ENCODE data around the gene IFNAR1.
"Not testable (repeated sequence)": the region's sequence is repeated elsewhere in the genome, so short reads cannot be mapped to it uniquely, and the experiment has no call there.

IFNAR1 gene

DNA sequence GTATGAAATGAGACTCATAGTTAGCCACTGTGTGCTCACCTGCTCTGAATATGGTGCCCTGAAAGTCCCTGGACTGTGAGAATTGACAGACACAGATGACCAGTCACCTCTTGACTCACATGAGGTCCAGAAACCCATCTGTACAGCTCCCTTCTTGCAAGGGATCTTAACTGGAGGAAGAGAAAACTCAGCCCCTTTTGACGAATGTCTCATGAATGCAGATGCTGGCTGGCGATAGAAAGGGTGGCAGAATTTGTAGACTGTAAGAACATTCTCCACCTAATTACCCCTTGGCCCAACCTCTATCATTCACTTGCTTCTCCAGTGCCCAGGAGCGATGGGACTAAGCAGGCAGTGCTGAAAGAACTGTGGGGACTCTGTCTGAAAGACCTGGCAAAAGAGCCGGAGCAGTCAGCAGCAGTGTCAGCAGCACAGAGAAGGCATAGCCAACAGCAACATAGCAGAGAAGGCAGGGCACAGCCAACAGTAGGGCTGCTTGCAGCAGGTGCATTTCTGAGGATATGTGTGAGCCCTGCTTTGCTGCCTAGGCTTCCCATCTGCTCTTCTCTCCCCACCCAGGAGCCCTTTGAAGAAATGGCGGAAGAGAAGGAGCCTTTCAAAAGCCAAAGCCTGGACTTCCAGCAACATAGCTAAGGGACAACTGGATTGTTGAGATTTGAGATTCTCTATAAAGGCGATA is 52.6 kb downstream of the IFNAR1 start:
- no peak for DNase-seq (ENCODE audit: low read depth in 2 of 2)

DNA sequence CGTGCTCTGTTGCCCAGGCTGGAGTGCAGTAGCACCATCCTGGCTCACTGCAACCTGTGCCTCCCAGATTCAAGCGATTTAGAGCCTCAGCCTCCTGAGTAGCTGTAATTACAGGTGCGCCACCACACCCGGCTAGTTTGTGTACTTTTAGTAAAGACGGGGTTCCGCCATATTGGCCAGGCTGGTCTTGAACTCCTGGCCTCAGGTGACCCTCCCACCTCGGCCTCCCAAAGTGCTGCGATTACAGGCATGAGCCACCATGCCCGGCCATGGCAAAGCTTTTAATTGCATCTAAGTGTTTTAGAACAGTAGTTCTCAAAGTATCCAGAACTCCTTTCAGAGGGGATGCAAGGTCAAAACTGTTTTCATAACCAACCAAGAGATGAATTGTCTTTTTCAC is 53.3 kb downstream of the IFNAR1 start:
- no peak for DNase-seq (ENCODE audit: low read depth in 2 of 2)

DNA sequence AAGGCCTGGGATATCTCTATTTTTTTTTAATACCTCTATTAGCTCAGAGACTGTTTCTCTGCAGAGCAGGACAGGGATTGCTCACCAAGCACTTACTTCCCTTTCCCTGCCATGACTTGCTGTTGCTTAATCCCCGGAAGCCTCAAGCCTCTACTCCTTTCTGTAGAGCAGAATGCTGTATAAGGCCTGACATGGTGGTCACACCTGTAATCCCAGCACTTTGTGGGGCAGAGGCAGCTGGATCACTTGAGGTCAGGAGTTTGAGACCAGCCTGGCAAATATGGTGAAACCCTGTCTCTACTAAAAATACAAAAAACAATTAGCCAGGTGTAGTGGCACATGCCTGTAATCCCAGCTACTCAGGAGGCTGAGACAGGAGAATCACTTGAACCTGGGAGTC is 55.2 kb downstream of the IFNAR1 start:
- DNase-seq (ENCODE audit: low read depth in 2 of 2) = not testable (repeated sequence)

DNA sequence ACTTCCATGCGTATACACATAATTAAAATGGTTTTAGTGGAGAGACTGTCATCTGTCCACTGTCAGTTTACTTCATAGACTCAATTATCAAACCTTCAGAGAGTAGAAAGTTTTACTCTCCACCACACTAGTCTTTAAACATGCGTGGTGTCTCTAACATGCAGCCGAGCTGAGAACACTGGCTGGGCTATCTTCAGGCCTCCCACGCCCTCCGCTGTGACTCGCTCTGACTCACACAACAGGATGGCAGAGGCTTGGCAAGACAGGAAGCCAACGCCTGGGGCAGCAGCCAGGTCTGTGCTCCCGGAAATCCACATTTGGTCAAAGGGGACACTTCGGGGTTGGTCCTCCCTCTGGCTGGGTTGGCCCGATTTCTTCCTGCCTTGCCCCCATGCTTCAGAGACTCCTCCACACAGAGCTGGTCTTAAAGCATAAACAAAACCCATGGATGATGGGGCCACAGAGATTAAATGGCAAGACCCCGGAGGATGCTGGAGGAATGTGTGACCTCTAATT is 55.8 kb downstream of the IFNAR1 start:
- peak; percentile 72 to 90 for DNase-seq (ENCODE audit: low read depth in 2 of 2)

DNA sequence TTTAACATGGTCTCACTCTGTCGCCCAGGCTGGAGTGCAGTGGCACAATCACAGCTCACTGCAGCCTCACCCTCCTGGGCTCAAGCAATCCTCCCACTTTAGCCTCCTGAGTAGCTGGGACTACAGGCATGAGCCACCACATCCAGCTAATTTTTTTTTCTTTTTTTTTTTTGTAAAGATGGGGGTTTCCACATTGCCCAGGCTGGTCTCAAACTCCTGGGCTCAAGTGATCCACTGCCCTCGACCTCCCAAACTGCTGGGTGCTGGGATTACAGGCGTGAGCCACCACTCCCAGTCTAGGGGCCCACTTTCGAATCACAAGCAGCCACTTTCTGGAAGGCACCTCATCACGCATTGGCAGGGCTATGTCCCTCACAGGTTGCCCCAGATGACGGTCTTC is 56.6 kb downstream of the IFNAR1 start:
- not testable (repeated sequence) for DNase-seq (ENCODE audit: low read depth in 2 of 2)

DNA sequence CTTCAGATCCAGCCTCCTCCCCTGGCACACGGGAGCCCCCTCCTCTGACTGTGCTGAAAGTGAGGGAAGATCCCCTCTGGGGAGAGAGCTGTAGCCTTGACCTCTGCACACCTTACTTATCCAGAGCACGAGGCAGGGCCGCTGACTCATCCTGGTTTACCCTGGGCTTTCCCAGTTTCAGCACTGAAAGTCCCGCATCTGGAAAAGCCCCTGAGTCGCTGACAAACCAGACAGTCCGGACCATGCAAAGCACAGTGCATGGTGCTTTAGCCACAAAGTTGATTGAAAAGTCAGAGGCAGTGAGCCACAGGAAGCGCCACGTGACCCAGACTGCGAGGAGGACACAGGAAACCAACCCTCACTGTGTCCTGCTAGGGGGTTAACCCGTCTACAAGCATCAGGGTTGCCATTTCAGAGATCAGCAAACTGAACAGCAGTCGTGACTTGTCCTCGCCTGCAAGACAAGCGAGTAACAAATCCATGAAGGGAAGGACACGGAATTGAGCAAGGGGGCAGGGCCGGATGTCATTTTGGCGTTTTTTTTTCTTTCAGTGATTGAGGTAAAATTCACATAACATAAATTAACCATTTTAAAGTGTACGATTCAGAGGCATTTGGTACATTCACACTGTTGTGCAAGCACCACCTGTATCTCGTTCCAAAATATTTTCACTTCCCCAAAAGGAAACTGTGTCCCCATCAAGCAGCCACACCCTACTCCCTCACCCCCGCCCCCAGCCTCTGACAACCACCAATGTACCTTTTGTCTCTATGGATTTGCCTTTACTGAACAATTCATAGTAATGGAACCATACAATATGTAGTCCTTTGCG is 58.5 kb downstream of the IFNAR1 start:
- peak; percentile 44 to 62 for DNase-seq (ENCODE audit: low read depth in 2 of 2)

DNA sequence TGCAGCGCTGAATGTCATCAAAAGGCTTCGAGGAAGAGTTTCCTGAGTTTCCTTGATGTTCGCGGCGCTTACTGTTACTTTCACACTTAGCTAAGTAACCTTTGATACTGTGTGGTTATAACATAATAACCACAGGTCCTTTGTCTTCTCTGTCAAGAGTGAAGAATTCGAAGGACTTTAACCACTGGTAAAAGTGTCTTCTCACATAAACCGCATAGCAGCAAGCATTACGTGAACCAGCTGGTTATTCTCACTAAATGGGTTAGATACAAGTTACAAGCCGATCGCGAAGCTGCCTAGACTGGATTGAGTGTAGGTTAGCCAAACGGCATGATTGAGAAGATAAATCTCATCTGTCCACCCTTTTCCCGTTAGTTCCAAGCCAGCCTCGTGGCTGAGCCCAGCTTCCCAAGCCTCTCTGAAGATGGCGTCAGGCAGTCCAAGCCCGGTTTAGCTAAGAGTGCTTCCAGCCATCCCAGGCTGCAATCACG is 60.1 kb downstream of the IFNAR1 start:
- DNase-seq (ENCODE audit: low read depth in 2 of 2) = no peak

DNA sequence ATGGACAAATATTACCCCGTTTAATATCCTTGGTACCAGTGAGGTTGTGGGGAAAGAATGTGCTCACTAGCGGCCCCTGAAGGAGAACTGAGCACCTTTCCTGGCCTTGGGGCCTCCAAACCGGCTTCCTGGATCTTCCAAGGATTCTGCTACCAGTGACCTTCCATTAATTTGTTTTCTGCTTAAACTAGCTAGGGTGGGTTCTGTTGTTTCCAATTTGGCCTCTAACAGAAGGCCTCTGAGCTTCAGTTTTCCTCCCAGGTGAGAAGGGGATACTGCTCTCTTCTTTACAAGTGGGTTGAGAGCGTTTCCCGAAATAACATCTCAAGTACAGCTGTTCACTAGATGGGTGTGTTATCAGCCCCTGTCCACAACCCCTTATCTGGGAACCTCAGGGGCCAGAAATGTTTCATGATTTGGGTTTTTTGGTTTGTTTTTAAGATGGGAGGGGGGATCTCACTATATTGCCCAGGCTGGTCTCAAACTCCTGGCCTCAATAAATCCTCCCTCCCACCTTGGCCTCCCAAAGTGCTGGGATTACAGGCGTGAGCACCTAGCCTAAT is 61.5 kb downstream of the IFNAR1 start:
- no peak for DNase-seq (ENCODE audit: low read depth in 2 of 2)

DNA sequence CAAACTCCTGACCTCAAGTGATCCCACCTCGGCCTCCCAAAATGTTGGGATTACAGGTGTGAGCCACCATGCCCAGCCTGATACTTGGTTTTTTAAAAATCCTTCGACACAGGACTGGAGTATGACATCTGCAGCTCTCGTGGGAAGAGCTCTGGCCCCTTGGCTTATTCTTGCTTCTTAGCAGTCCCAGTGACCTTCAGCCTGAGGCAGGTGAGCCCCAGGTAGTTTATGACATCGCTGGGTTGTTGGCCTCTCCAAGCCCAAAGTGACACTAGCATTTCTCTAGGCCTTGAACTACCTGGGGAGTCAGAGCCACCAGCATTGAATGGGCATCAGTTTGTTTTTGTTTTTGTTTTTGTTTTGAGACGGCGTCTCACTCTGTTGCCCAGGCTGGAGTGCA is 62.5 kb downstream of the IFNAR1 start:
- no peak for DNase-seq (ENCODE audit: low read depth in 2 of 2)

DNA sequence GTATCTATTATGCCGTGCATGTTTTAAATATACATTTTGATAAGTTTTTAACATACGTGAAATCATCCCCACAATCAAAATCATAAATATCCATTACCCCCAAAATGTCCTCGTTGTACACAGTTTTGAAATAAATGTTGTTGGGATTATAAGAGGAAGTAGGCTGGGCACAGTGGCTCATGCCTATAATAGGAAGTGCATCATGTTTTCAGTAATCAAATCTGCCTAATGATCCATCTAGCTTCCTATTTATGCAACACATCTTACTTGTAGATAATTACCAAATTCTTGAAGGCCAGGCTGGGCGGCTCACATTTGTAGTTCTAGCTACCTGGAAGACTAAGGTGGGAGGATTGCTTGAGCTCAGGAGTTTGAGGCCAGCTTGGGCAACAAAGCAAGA is 63.4 kb downstream of the IFNAR1 start:
- DNase-seq (ENCODE audit: low read depth in 2 of 2) = no peak

DNA sequence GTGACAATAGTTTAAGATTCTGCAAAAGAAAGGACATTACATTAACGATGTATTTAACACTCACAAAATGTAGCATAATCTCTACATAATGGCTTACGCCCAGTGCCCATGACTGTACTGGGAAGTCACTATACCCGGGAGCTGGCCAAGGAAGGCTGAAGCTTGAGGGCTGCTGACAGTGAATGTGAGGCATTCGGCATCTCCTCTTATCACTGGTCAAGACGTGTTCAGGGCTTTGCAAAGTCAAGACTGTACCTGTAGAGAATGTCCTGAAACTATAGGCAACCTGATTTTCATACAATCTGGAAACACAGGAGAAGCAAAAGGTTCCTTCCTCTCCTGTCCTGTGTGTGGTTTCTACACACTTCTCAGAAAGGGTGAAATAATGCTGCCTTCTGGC is 65.7 kb downstream of the IFNAR1 start:
- DNase-seq (ENCODE audit: low read depth in 2 of 2) = no peak

DNA sequence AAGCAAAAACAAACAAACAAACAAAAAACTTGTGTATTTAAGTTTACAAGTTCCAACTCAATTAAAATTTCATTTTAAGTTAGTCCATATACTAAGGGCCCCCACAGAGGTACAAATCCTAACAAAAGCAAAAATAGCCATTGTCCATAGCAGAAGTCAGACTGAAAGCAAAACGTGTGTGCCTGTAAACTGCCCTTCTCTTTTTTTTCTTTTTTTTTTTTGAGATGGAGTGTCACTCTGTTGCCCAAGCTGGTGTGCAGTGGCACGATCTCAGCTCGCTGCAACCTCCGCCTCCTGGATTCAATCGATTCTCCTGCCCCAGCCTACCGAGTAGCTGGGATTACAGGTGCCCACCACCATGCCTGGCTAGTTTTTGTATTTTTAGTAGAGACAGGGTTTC is 66.9 kb downstream of the IFNAR1 start:
- no peak for DNase-seq (ENCODE audit: low read depth in 2 of 2)

DNA sequence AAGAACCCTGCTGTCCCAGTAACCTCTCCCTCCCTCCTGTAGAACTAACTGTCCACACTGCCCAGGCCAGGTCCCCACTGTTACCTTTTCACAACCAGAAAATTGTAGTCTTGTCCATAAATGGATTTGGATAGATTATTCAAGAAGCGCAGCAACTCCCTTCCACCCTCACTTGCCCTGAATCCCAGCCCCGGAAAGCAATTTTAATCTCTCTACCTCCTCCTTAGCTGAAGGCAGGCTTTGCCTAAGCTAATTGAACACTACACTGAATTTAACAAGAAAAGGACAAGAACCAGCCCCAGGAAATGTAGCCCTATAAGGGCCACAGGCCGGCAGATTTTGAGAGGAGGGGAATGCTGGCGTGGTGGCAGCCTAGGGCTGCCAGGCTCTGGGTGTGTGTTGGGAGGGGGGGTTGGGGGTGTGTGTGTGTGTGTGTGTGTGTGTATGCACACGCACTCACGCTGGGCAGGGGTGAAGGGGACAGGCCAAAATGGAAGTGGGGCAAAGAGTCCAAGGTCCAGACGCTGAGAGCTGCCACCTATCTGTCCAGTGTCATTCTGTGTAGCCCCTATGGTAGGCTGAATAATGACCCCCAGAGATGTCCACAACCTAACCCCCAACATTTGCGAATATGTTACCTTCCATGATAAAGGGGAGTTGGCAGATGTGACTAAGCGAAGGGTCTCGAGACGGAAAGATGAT is 67.7 kb downstream of the IFNAR1 start:
- no peak for DNase-seq (ENCODE audit: low read depth in 2 of 2)

DNA sequence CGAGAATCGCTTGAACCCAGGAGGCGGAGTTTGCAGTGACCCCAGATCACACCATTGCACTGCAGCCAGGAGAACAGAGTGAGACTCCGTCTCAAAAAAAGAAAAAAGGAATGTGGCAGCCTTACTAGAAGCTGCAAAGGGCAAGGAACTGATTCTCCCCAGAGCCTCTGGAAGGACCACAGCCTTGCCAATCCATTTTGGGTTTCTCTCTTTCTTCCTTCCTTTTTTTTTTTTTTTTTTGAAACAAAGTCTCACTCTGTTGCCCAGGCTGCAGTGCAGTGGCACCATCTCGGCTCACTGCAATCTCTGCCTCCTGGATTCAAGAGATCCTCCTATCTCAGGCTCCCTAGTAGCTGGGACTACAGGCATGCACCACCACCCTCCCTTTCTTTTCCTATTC is 68.6 kb downstream of the IFNAR1 start:
- DNase-seq (ENCODE audit: low read depth in 2 of 2) = no peak

DNA sequence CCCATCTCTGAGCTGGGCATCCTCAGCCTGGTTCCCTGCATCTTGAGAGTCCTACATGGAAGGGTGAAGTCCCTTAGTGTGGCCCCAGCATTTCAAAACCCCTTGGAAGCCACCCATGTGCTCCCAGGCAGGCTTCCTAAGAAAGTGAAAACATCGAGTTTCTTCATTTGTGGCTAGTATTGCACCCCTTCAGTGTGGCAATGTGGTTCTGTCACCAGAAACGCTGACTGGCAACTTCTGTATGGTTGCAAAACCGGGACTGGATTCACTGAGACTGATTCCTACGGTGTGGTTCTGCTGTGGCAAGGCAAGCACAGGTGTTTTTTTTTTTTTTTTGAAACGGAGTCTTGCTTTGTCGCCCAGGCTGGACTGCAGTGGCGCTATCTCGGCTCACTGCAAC is 69.5 kb downstream of the IFNAR1 start:
- no peak for DNase-seq (ENCODE audit: low read depth in 2 of 2)

DNA sequence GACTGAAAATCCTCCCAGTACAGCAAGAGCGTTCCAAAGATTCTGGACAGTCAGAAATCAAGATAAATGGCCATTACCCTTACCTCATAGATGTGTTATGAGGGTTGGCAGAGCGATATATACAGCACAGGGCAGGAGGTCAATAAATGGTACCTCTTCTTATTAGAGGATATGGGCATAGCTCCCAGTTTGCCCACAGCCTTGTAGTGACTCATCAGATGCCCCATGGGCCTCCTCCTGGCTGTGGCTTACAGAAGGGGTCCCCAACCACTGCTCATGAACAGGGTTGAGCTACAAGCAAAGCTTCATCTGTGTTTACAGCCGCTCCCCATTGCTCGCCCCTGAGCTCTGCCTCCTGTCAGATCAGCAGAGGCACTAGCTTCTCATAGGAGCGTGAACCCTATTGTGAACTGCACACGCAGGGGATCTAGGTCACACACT is 71.1 kb downstream of the IFNAR1 start:
- DNase-seq (ENCODE audit: low read depth in 2 of 2) = no peak

DNA sequence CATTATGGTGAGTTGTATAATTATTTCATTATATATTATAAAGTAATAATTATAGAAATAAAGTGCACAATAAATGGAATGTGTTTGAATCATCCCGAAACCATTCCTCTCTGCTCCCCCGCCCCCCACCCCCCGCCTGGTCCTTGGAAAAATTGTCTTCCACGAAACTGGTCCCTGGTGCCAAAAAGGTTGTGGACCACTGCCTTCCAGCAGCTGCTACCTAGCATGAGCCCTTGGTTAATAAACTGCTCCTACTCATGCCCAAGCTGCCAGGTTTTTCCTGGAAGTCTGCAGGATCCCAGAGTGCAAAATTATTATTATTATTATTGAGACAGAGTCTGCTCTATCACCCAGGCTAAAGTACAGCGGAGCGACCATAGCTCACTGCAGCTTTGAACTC is 71.7 kb downstream of the IFNAR1 start:
- DNase-seq (ENCODE audit: low read depth in 2 of 2) = no peak

DNA sequence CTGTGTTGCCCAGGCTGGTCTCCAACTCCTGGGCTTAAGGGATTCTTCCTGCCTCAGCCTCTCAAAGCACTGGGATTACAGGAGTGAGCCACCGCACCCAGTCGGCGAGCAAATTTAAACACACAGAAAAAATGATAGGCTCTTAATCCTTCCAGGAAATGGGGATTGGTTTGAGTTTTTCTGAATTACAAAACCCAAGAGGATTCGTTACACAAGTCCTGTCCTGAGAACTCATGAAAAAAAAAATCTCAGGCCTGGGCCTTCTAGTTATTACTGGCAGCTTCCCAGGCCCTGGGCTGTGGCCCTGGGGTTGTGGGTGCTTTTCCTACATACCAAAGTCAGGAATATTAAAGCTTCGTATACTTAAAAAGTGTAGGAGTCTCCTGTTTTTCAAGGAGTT is 72.2 kb downstream of the IFNAR1 start:
- DNase-seq (ENCODE audit: low read depth in 2 of 2) = no peak

DNA sequence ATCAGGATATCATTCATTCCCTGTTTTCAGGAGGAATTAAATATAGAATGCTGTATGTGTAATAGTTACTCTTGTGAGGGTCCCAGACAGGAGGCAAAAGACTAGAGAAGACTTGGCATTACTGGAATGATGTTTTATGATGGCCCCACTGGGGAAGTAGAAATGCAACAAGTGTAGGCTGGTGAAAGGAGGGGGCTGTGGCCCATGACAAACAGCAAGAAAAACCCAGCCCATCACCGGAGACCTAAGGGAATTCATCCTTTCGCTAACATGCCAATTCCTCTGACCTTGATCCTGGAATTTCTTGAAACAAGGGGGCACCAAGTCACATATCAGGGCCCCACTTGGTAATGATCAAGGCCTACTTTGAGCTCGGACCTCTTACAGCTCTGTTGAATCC is 72.9 kb downstream of the IFNAR1 start:
- no peak for DNase-seq (ENCODE audit: low read depth in 2 of 2)

DNA sequence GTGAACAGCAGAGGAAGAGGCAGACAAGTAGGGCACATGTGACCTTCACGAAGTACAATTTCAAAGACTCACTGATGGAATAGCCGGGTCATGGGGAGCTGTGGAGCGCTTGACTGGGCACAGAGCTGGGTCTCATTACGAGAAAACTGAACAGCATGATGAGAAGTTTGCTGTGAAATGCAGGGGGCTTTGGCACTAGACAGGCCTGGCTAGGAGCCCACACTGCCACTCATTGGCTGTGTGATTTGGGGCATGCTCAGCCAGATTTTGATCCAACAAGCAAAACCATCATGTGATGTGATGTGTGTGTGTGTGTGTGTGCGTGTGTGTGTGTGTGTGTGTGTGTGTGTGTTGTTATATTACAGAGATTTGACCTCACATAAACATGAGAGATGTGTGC is 73.6 kb downstream of the IFNAR1 start:
- no peak for DNase-seq (ENCODE audit: low read depth in 2 of 2)

DNA sequence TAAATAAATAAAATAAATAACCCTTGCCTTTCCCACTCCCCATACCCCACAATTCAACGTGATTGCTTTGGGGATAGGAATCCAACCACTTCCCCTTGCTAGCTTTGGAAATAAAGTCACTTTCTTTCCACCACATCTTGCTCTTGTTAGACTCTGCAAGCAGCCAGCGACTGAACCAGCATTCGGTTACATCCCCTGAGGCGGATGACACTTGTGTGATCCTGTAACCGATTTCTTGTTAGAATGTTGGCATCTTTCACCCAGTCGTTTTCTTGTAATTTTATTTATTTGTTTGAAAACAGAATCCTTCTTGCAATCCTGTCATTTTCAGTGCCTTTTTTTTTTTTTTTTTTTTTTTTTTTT is 76.8 kb downstream of the IFNAR1 start:
- no peak for DNase-seq (ENCODE audit: low read depth in 2 of 2)

All from activated CD8-positive, alpha-beta memory T cell treated with anti-CD3 and anti-CD28 coated beads for 4 hours (primary cell).